Measurements from ENCODE around the gene TMEM37.

The TMEM37 gene

GRCh38 chr2:119419065-119419464, 12.6 kb upstream of the TMEM37 start:
- DNase-seq, result no peak

GRCh38 chr2:119419803-119420508, 11.7 kb upstream of the TMEM37 start:
- no peak for DNase-seq

- DNase-seq, result no peak
Observed at GRCh38 chr2:119421304-119421703, 10.3 kb upstream of the TMEM37 start.

GRCh38 chr2:119421741-119422140, 9.9 kb upstream of the TMEM37 start:
- DNase-seq, result no peak

- no peak for DNase-seq
Observed at GRCh38 chr2:119422360-119423107, 9.1 kb upstream of the TMEM37 start.

GRCh38 chr2:119423108-119423444, 8.6 kb upstream of the TMEM37 start:
- no peak for DNase-seq

GRCh38 chr2:119423811-119424210, 7.8 kb upstream of the TMEM37 start:
- DNase-seq, result no peak

GRCh38 chr2:119424284-119425118, 7.2 kb upstream of the TMEM37 start:
- no peak for DNase-seq

GRCh38 chr2:119425119-119425405, 6.6 kb upstream of the TMEM37 start:
- DNase-seq, result no peak

- DNase-seq, result no peak
Observed at GRCh38 chr2:119425620-119426395, 5.8 kb upstream of the TMEM37 start.

- DNase-seq, result no peak
Observed at GRCh38 chr2:119426396-119426675, 5.3 kb upstream of the TMEM37 start.

- DNase-seq, result no peak
Observed at GRCh38 chr2:119426801-119427395, 4.8 kb upstream of the TMEM37 start.

- DNase-seq, result no peak
Observed at GRCh38 chr2:119427756-119428155, 3.9 kb upstream of the TMEM37 start.

GRCh38 chr2:119428488-119429224, 3.0 kb upstream of the TMEM37 start:
- no peak for DNase-seq

GRCh38 chr2:119429225-119429981, 2.3 kb upstream of the TMEM37 start:
- DNase-seq, result no peak

- DNase-seq, result no peak
Observed at GRCh38 chr2:119430023-119430498, 1.6 kb upstream of the TMEM37 start.

- DNase-seq, result no peak
Observed at GRCh38 chr2:119431976-119432850, 559 bp downstream of the TMEM37 start.

- no peak for DNase-seq
Observed at GRCh38 chr2:119432851-119433522, 1.3 kb downstream of the TMEM37 start.

- no peak for DNase-seq
Observed at GRCh38 chr2:119433636-119434327, 2.1 kb downstream of the TMEM37 start.

All from NCI-H2227 treated with DMSO at 0.1 percent for 48 hours (cell line).